ENCODE measurements around the gene CYB5D1.
"Not testable (repeated sequence)": the region's sequence is repeated elsewhere in the genome, so short reads cannot be mapped to it uniquely, and the experiment has no call there.

Gene CYB5D1, protein sequence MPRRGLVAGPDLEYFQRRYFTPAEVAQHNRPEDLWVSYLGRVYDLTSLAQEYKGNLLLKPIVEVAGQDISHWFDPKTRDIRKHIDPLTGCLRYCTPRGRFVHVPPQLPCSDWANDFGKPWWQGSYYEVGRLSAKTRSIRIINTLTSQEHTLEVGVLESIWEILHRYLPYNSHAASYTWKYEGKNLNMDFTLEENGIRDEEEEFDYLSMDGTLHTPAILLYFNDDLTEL
- total RNA-seq: 2.1 to 3.2 reads per million in 2 donors

DNA sequence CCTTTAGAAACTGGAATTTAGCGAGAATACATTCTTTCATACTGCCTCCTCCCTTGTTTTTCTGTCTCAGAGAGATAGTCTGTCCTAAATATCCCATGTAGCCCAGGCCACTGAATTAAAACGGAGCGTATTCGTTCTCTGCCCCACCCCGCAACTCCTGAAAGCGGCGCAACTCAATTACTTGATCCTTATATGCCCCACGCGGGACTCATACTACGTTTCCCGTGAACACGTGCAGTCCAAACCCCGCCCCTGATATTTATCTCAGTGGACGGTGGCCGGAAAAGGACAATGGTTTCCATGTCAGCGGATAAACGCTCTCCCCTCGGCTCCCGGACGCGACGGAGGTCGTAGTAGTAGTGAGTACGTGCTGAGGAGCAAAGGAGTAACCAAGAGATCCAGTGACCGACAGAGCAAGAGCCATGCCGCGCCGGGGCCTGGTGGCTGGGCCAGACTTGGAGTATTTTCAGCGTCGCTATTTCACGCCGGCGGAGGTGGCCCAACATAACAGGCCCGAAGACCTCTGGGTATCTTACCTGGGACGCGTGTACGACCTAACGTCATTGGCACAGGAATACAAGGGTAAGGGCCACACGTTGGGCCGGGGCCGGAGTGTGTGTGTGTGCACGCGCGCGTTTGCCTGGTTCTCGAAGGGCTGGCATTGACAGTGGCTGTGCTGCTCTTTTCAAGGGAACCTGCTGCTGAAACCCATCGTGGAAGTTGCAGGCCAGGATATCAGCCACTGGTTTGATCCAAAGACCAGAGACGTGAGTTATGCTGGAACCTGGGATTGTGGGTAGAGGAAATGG lies at the start of gene CYB5D1:
Gene CYB5D1 (plus strand): TSS at position 291 of the 809 bp plus-strand sequence. CDS start 132 bp downstream, at position 423.
- DNase-seq: no peak

- DNase-seq: no peak
These were observed 48.6 kb upstream of the CYB5D1 start for GRCh38 chr17:7809086-7809790.

DNA sequence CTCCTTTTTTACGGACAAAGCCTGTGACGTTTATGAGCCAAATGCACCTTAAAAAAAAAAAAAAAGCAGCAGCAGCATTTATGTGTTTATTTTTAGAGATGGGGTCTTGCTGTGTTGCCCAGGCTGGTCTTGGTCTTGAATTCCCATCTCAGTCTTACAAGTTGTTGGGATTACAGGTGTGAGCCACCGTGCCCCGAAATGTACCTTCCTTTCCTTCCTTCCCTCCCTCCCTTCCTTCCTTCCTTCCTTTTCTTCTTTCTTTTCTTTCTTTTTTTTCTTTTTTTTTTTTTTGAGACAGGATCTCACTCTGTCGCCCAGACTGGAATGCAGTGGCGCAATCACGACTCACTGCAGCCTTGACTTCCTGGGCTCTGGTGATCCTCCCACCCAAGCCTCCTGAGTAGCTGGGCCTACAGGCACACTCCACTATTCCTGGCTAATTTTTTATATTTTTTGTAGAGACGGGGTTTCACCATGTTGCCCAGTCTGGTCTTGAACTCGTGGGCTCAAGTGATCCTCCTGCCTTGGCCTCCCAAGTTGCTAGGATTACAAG lies 47.9 kb upstream of the CYB5D1 start:
- not testable (repeated sequence) for DNase-seq

DNA sequence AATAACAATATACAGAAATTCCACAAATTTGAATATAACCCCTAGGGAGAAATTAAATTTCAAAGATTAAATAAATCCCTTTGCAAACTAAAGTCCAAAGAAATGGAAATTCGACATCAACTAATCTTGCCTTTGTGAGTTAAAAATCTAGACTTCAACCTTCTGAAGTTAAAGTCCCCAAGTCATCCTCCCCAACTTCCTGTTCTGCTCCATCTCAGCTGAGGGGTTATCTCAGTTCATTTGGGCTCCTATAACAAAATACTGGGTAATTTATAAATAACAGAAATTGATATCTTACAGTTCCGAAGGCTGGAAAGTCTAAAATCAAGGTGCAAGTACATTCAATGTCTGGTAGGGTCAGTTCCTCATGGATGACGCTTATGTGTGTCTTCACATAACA lies 46.6 kb upstream of the CYB5D1 start:
- no peak for DNase-seq

- no peak for DNase-seq
These were observed 42.8 kb upstream of the CYB5D1 start for GRCh38 chr17:7814969-7815368.

DNA sequence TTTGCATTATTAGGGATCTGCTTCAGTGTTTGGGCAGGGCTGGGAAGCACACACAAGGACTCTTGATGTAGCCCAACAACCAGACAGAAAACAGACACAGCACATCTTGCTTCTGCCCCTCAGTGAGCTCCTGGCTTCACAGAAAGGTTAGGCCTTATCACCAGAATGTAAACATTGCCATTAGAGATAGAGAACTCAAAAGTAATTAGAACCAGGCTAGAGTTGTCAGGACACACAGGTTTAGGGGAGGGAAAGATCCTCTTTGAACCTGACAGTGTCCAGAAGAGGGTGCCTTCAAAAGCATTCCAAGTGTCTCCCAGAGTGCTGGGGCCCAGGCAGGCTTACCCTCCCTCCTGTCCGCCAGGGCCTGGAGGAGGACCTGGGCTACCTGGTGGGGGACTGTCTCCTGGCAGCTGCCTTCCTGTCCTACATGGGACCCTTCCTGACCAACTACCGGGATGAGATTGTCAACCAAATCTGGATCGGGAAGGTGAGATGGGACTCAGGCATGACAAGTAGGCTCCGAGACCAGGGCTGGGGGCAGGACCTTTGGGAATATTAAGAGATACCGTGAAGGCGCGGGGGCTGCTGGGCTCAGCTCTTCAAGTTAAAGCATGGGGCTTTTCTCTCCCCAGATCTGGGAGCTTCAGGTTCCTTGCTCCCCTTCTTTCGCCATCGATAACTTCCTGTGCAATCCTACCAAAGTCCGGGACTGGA lies 40.7 kb upstream of the CYB5D1 start:
- no peak for DNase-seq

GRCh38 chr17:7817643-7817964 lies 40.2 kb upstream of the CYB5D1 start:
- DNase-seq: no peak

GRCh38 chr17:7818026-7818425 lies 39.8 kb upstream of the CYB5D1 start:
- no peak for DNase-seq

DNA sequence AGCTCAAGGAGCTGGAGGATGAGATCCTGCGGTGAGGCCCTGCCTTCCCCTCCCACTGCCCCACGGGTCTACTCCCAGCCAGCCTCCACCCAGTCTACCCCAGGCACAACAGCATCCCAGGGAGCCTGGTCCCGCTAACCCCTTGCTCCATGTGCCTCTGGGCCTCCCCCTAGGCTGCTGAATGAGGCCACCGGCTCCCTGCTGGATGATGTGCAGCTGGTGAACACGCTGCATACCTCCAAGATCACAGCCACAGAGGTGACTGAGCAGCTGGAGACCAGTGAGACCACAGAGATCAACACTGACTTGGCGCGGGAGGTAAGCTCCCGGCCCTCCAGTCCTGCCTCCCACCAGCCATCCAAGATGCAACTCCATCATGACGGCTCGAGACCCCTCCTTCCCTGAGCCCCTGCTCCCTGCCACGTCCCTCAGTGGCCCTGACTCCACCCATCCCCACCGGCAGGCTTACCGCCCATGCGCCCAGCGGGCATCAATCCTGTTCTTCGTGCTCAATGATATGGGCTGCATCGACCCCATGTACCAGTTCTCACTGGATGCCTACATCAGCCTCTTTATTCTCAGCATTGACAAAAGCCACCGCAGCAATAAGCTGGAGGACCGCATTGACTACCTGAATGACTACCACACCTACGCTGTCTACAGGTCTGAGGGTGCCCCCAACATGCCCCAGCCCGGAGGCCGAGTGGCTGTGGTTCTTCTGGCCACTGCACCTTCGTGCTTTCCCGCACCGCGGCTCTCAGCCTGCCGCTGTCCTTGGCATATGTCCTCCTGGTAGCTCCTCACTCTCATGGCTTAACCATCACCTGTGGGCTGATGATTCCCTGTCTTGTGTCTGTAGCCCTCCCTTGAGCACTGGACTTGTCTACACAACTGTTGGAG lies 38.8 kb upstream of the CYB5D1 start:
- no peak for DNase-seq

DNA sequence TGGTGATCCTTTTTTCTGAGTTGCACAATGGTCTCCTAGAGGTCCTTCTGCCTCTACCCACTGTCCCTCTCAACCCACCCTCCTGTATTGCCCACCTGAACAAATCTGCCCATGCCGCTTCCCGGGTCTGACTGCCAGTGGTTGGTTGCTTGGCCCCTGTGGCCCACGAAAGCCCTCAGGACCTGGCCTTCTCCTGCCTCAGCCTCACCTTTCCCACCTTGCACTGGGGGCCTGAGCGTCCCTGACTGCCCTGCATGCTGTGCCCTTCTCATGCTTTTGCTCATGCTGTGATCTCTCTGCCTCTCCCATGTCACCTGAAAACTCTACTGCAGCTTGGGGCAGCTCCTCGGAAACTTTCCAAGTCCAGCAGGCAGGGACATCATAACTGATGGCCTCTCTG lies 37.6 kb upstream of the CYB5D1 start:
- DNase-seq: no peak

DNA sequence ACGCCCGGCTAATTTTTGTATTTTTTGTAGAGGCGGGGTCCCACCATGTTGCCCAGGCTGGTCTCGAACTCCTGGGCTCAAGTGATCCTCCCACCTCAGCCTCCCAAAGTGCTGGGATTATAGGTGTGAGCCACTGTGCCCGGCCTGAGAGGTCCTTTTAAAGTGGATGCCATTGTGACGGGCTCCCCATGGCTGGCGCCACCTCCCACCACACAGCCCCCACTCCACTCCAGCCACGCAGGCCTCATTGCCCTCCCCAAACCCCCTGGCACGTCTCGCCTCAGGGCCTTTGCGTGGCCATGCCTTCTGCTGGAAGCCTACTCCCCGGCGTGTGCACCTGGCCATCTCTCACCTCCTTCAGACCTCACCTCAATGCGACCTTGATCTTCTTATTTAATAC lies 35.7 kb upstream of the CYB5D1 start:
- no peak for DNase-seq

DNA sequence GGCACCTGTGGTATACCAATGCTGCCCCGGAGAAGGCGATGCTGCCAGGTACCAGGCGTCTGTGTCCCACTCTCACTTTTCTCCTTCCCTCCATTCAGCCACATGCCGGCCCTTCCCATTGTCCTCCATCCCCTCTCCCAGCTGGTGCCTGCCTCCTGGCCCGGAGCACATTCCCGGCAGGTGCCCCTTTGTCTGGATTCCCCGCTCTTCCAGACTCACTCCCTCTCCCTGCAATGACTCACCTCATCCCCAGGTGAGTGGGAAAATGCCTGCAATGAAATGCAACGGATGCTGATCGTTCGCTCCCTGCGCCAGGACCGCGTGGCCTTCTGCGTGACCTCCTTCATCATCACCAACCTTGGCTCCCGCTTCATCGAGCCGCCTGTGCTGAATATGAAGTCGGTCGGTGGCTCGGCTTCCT lies 34.2 kb upstream of the CYB5D1 start:
- no peak for DNase-seq

- no peak for DNase-seq
These were observed 33.5 kb upstream of the CYB5D1 start for GRCh38 chr17:7824021-7824924.

DNA sequence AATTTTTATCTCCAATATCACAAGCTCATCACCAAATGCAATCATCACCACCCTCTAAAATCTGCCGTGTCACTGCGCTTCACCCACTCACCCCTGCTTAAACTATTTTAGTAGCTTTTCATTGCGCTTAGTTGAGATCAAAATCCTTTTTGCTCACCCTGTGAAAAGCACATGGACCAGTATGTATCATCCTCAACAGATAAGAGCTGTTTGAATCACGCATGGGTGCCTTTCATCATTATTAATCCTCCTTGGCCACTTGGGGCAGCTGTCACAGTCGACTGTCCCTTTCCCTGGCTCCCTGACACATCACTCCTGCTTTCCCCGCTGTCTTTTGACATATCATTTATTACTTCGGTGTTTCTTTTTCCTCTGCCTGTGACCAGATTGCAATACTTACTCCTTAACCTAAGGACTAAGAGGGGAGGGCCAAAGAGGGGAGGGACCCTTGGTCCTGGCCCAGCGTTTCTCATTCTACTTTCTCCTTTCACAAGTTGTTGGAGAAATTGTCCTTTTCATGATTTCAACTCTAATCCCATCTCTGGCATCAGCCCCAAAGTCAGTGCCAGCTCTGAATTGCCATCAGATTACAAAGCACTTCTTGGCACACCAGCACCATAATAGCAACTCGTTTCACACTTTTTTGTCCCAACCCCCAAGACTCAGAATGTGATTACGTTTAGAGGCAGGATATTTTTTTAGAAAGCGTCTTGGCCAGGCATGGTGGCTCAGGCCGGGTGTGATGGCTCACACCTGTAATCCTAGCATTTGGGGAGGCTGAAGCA lies 32.4 kb upstream of the CYB5D1 start:
- DNase-seq: no peak

- no peak for DNase-seq
These were observed 27.2 kb upstream of the CYB5D1 start for GRCh38 chr17:7830616-7831015.

DNA sequence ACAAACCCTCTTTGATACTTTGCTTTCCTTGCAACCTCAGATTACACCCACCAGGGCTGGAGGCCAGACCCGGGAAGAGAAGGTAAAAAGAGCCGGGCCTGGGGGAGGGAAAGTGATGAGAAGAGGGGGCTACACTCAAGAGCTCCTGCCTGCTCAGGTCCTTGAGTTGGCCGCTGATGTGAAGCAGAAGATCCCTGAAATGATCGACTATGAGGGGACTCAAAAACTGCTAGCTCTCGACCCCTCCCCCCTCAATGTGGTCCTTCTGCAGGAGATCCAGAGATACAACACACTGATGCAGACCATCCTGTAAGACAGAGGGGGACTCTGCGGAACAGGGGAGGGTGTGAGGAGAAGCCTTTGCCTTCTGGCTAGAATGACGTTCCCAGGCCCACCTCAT lies 26.6 kb upstream of the CYB5D1 start:
- DNase-seq: no peak

DNA sequence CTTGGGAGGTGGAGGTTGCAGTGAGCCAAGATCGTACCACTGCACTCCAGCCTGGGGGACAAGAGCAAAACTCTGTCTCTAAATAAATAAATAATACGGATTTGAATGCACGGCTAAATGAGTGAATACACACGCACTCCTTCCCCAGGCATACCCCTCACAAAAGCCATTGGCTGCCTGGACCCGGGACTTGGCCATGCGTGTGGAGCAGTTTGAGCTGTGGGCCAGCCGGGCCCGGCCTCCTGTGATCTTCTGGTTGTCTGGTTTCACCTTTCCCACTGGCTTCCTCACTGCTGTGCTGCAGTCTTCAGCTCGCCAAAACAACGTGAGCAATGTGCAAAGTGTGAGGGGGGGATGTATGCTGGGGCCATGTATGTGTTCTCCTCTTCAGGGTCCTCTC lies 25.4 kb upstream of the CYB5D1 start:
- no peak for DNase-seq

DNA sequence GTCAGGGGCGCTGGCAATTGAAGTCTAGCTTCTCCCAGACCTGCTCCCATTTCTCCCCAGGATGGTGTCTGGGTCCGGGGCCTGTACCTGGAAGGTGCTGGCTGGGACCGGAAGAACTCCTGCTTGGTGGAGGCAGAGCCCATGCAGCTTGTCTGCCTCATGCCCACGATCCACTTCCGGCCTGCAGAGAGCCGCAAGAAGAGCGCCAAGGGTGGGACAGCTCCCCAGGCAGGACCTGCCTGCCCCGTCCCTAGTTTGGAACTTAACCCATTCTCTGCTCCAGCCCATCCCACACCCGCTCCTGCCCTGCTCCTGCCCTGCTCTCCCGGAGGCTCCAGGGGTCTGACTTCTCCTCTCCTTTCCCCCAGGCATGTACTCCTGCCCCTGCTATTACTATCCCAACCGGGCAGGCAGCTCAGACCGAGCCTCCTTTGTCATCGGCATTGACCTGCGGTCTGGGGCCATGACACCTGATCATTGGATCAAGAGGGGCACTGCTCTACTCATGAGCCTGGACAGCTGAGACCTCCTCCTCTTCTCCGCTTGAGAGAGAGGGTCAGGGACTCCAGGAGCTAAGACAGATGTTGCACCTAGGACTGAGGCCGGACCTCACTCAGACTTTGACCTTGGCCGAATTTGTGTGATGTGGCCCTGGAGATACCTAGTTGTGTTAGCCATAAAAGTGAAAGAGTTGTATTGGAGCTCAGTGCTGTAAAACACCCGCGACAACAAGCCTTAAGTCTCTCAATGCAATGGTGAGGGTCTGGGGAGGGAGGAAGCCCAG lies 24.6 kb upstream of the CYB5D1 start:
- no peak for DNase-seq
